Activated B cell treated with CpG ODN at 0.5 μM for 24 hours (primary cell): ENCODE results near the gene GLB1L2. TPM values are rescaled to one million over a fixed set of nuclear protein-coding genes. Genes with fewer than 3 reads are reported as not detected.

Source experiments
- ATAC-seq: fragments of 200-7000 bp; cut with Tn5 transposase; one replicate; pipeline ENCODE4 v1.10.0; 2021; ENCODE audit warnings: low read depth, mild to moderate bottlenecking, moderate library complexity
- CTCF ChIA-PET: fragments of 350-600 bp; sonication (Branson Sonifier 250); formaldehyde crosslinking; loops from one replicate; lab custom pipeline; 2021; ENCODE audit warnings: antibody characterized with exemption; lab: Charles Lee
- POLR2A ChIA-PET: fragments of 350-600 bp; sonication (Branson Sonifier 250); formaldehyde crosslinking; loops from one replicate; lab custom pipeline; 2021; ENCODE audit warnings: antibody characterized with exemption; lab: Charles Lee
- DNase-seq: peaks from one replicate; pipeline ENCODE4 v3.0.0; 2022
- H3K27ac Mint-ChIP-seq: one replicate; pipeline ENCODE4 v1.8.0; 2020; ENCODE audit warnings: mixed read lengths
- H3K27me3 Mint-ChIP-seq: one replicate; pipeline ENCODE4 v1.8.0; 2021; ENCODE audit warnings: mixed read lengths
- H3K36me3 Mint-ChIP-seq: one replicate; pipeline ENCODE4 v1.8.0; 2021; ENCODE audit warnings: low read depth, mixed read lengths
- H3K4me1 Mint-ChIP-seq: one replicate; pipeline ENCODE4 v1.8.0; 2021; ENCODE audit warnings: mixed read lengths
- H3K4me3 Mint-ChIP-seq: one replicate; pipeline ENCODE4 v1.8.0; 2020; ENCODE audit warnings: mild to moderate bottlenecking, mixed read lengths
- H3K9me3 Mint-ChIP-seq: one replicate; pipeline ENCODE4 v1.8.0; 2020; ENCODE audit warnings: mixed read lengths
- intact Hi-C: fragments of 100-400 bp; cut with micrococcal nuclease; formaldehyde crosslinking; loops from one replicate; pipeline ENCODE4 v1.15.1; 2024
- total RNA-seq: library from RNA; stranded (reverse); gene quantifications from 2 replicates; pipeline ENCODE4 v1.2.3, GENCODE V29; 2022
- TF ChIP-seq, protein P1 (sequence below): fragments of 200-600 bp; IDR thresholded peaks from one replicate; pipeline ENCODE4 v1.8.0; 2022; ENCODE audit warnings: antibody characterized with exemption, mild to moderate bottlenecking

Gene GLB1L2
- total RNA-seq, 1 donor from 2014 or later: 0.33 TPM

DNA sequence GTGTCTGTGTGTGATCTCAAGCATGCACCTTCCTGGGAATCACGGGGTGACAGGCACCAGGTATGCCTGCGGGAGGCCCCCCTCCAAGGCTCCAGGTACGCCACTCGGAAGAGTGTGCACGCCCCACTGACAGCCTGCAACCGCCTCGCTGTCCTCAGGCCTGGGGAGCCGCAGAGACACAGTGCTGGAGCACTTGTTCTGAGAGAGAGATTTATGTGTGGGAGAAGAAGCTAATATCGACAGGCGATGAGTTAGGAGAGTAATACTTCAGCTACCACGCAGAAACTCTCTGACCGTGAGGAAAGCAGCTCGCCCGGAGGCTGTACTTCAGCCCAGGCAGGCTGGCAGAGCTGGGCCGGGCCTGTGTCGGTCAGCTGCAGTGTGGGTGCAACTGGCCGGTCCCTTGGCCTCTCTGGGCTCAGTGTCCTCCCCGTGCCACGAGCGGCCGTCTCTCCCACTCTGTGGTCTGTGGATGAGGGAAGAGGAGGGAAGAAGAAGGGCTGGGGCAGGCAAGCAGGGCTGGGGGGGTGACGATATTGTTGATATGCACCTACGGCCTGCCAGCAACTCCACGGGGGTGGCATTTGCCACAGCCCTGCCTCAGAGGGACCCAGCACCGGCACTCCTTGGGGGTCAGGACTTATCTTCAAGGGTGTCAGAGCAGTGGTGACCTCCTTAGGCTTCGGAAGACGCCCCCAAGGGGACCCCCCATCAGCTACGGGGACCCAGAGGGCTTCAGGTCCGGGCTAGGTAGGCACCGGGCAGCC is 73.0 kb downstream of the GLB1L2 start:
- no peak overlapping the region for H3K4me3 Mint-ChIP-seq
- CTCF ChIA-PET: no interaction called here
- POLR2A ChIA-PET: no interaction called here

DNA sequence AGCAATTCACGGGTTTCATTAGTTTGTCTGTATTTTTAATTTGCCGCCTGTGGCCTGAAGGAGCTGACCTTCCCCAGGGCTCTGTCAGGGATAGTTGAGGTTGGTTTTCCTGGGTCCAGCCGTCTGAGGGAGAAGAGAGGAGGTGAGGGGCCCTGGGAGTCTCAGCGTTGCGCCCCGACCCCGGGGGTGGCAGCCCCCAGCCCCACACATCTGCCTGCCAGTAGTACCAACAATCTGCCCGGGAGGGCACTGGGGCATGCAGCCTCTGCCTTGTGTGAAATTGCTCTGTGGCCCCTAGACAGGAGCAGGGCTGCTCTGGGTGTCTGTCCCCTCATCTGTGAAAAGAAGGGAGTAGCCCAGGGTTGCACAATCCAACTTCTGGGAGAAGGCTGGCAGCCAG is 73.6 kb downstream of the GLB1L2 start:
- CTCF ChIA-PET: no interaction called here
- Mint-ChIP-seq H3K27ac (no peak overlapping the region), H3K36me3 (no peaks in the 10 kb centered on the region), H3K27me3 (peaks cover 24% of the 10 kb centered on the region), H3K4me3 (no peak overlapping the region), H3K4me1 (peaks cover 2% of the 10 kb centered on the region), H3K9me3 (peaks cover 3% of the 10 kb centered on the region)
- DNase-seq (no peak), ATAC-seq (no peak)
- POLR2A ChIA-PET: no interaction called here
- intact Hi-C loops: no loop called here
- TF ChIP-seq, protein P1, sequence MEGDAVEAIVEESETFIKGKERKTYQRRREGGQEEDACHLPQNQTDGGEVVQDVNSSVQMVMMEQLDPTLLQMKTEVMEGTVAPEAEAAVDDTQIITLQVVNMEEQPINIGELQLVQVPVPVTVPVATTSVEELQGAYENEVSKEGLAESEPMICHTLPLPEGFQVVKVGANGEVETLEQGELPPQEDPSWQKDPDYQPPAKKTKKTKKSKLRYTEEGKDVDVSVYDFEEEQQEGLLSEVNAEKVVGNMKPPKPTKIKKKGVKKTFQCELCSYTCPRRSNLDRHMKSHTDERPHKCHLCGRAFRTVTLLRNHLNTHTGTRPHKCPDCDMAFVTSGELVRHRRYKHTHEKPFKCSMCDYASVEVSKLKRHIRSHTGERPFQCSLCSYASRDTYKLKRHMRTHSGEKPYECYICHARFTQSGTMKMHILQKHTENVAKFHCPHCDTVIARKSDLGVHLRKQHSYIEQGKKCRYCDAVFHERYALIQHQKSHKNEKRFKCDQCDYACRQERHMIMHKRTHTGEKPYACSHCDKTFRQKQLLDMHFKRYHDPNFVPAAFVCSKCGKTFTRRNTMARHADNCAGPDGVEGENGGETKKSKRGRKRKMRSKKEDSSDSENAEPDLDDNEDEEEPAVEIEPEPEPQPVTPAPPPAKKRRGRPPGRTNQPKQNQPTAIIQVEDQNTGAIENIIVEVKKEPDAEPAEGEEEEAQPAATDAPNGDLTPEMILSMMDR: no peak

More for the DNA sequence above, 73.0 kb downstream of the GLB1L2 start:
- Mint-ChIP-seq H3K36me3 (no peaks in the 10 kb centered on the region), H3K4me1 (no peaks in the 10 kb centered on the region), H3K27ac (no peak overlapping the region), H3K27me3 (peaks cover 17% of the 10 kb centered on the region), H3K9me3 (peaks cover 3% of the 10 kb centered on the region)
- intact Hi-C loops: no loop called here
- ATAC-seq (no peak), DNase-seq (no peak)
- TF ChIP-seq, protein P1: no peak

- POLR2A ChIA-PET: no interaction called here
- DNase-seq (no peak), ATAC-seq (no peak)
- CTCF ChIA-PET: no interaction called here
- H3K4me1 Mint-ChIP-seq: peaks cover 6% of the 10 kb centered on the region
- intact Hi-C loops: no loop called here
- peaks cover 27% of the 10 kb centered on the region for H3K27me3 Mint-ChIP-seq
- TF ChIP-seq, protein P1: no peak
- no peaks in the 10 kb centered on the region for H3K36me3 Mint-ChIP-seq
- H3K27ac Mint-ChIP-seq: no peak overlapping the region
- peaks cover 3% of the 10 kb centered on the region for H3K9me3 Mint-ChIP-seq
- H3K4me3 Mint-ChIP-seq: no peak overlapping the region
These were observed 74.1 kb downstream of the GLB1L2 start for GRCh38 chr11:134405841-134406240.

- Mint-ChIP-seq H3K27me3 (peaks cover 26% of the 10 kb centered on the region), H3K4me3 (no peak overlapping the region)
- ATAC-seq: no peak
These were observed 74.7 kb downstream of the GLB1L2 start for GRCh38 chr11:134406264-134407185.

More at GRCh38 chr11:134406264-134407185, 74.7 kb downstream of the GLB1L2 start:
- H3K36me3 Mint-ChIP-seq: no peaks in the 10 kb centered on the region
- H3K4me1 Mint-ChIP-seq: peaks cover 12% of the 10 kb centered on the region
- no peaks in the 10 kb centered on the region for H3K9me3 Mint-ChIP-seq
- DNase-seq: no peak
- intact Hi-C loops: no loop called here
- CTCF ChIA-PET: no interaction called here
- TF ChIP-seq, protein P1: no peak
- H3K27ac Mint-ChIP-seq: no peak overlapping the region
- POLR2A ChIA-PET: no interaction called here
